ENCODE measurements around the gene TAS2R42.

TAS2R42 gene

DNA sequence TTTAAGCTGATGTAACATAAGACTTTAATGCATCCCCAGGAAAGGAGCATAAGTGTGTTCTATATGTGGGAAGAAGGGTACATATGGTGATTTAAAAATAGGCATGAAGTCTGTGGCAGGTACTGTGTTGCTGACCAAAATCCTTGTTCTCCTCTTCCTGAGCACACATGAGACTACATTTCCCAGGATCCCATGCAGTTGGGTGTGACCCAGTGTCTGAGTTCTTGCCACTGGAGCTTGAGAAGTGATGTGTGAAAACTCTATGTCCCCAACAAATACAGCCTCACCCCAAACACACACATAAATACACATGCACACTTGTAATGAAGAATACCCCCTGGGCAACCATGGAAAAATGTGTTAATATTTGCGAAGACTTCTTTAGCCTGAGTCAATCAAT lies 24.2 kb downstream of the TAS2R42 start:
- H3K4me3 ChIP-seq (ENCODE audit: low read length): no peak overlapping the region
- H3K4me2 ChIP-seq (ENCODE audit: low read length): no peak overlapping the region
- TF ChIP-seq, protein P1, sequence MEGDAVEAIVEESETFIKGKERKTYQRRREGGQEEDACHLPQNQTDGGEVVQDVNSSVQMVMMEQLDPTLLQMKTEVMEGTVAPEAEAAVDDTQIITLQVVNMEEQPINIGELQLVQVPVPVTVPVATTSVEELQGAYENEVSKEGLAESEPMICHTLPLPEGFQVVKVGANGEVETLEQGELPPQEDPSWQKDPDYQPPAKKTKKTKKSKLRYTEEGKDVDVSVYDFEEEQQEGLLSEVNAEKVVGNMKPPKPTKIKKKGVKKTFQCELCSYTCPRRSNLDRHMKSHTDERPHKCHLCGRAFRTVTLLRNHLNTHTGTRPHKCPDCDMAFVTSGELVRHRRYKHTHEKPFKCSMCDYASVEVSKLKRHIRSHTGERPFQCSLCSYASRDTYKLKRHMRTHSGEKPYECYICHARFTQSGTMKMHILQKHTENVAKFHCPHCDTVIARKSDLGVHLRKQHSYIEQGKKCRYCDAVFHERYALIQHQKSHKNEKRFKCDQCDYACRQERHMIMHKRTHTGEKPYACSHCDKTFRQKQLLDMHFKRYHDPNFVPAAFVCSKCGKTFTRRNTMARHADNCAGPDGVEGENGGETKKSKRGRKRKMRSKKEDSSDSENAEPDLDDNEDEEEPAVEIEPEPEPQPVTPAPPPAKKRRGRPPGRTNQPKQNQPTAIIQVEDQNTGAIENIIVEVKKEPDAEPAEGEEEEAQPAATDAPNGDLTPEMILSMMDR (IDR thresholded peaks at IDR 0.05; ENCODE audit: low read depth, low read length, poor library complexity, severe bottlenecking): no peak
- no peak for TF ChIP-seq EZH2phosphoT487 (IDR thresholded peaks at IDR 0.05; ENCODE audit: borderline replicate concordance, low read length)
- H4K20me1 ChIP-seq (ENCODE audit: control insufficient read depth, insufficient read depth, low read depth, low read length): no peaks in the 10 kb centered on the region
- no peaks in the 10 kb centered on the region for H3K9me2 ChIP-seq (replicated peaks; ENCODE audit: control insufficient read depth, low read length)
- peaks cover 27% of the 10 kb centered on the region for H3K36me3 ChIP-seq (ENCODE audit: control insufficient read depth, low read length)
- peaks cover 91% of the 10 kb centered on the region for H3K79me2 ChIP-seq (ENCODE audit: control insufficient read depth, low read length)
- H3F3A ChIP-seq (ENCODE audit: control insufficient read depth, insufficient read depth): no peaks in the 10 kb centered on the region
- H3K4me1 ChIP-seq (ENCODE audit: control insufficient read depth, low read length): no peaks in the 10 kb centered on the region
- no peak overlapping the region for H3K27ac ChIP-seq (ENCODE audit: low read depth, low read length)
- H3K27me3 ChIP-seq (ENCODE audit: control insufficient read depth, low read length): no peaks in the 10 kb centered on the region
- no peaks in the 10 kb centered on the region for H3K9me3 ChIP-seq (ENCODE audit: control insufficient read depth, insufficient read depth, low read length)

DNA sequence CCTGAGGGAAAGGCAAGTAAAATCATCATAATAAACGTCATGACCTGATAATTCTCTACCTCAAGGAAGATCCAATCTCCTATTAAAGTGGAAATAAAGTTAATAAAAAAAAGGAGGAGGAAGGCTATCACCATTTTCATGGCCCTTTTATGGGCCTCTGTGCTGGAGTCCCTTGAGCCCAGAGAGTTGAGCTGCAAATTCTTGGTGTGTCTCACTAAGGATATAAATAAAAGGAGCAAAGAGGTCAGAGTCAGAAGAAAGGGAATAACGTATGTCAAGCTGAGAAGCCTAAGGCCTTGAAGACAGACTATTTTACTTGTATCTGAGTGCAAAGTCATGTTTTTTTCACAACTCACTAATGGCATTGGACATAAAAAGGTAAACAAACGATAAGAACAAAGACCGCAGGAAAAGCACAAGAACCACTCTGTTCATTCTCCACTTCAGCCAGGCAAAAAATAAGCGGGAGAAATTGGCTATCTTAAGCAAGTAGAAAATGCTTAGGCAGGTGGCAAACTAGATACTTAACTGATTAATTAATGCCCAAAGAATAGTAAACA lies 27.8 kb downstream of the TAS2R42 start:
- Histone ChIP-seq H3K9me3 (ENCODE audit: control insufficient read depth, insufficient read depth, low read length) (0 out of 2 replicates have a peak, but pooled peaks cover 3% of the 10 kb centered on the region), H3K27ac (ENCODE audit: low read depth, low read length) (no peak overlapping the region), H4K20me1 (ENCODE audit: control insufficient read depth, insufficient read depth, low read depth, low read length) (no peaks in the 10 kb centered on the region), H3F3A (ENCODE audit: control insufficient read depth, insufficient read depth) (no peaks in the 10 kb centered on the region), H3K4me2 (ENCODE audit: low read length) (no peak overlapping the region), H3K4me1 (ENCODE audit: control insufficient read depth, low read length) (no peaks in the 10 kb centered on the region), H3K27me3 (ENCODE audit: control insufficient read depth, low read length) (no peaks in the 10 kb centered on the region), H3K4me3 (ENCODE audit: low read length) (no peak overlapping the region), H3K9me2 (replicated peaks; ENCODE audit: control insufficient read depth, low read length) (no peaks in the 10 kb centered on the region), H3K79me2 (ENCODE audit: control insufficient read depth, low read length) (peaks cover 78% of the 10 kb centered on the region), H3K36me3 (ENCODE audit: control insufficient read depth, low read length) (peaks cover 17% of the 10 kb centered on the region)
- no peak for TF ChIP-seq EZH2phosphoT487 (IDR thresholded peaks at IDR 0.05; ENCODE audit: borderline replicate concordance, low read length)
- TF ChIP-seq, protein P1 (IDR thresholded peaks at IDR 0.05; ENCODE audit: low read depth, low read length, poor library complexity, severe bottlenecking): no peak

DNA sequence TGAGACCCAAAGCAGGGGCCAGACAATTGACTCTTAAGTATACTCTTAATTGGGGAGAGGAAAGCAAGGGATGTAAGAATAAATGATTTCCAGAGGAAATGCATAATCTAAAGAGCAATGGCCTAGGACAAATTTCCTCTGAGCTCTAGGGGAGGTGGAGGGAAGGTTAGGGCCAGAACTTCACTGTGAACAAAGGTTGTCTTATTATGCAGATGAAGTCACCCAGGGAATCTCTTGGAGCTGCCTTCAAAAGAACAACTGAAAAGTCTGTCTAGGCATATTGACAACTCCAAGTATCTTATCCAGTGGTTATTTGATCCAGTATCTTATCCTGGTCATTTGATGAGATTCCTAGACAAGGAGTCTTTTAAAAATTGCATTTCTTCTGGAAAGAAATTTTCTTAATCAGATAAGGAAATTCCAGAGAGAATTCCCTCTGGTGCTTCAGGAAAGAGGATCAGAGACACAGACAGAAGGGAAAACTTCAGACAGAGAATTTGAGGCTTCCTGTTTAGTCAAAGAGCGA lies 32.3 kb downstream of the TAS2R42 start:
- Histone ChIP-seq H3K79me2 (ENCODE audit: control insufficient read depth, low read length) (peaks cover 60% of the 10 kb centered on the region), H3K27ac (ENCODE audit: low read depth, low read length) (no peak overlapping the region), H3K27me3 (ENCODE audit: control insufficient read depth, low read length) (no peaks in the 10 kb centered on the region), H3K4me3 (ENCODE audit: low read length) (no peak overlapping the region), H4K20me1 (ENCODE audit: control insufficient read depth, insufficient read depth, low read depth, low read length) (no peaks in the 10 kb centered on the region), H3K4me2 (ENCODE audit: low read length) (no peak overlapping the region), H3F3A (ENCODE audit: control insufficient read depth, insufficient read depth) (no peaks in the 10 kb centered on the region), H3K36me3 (ENCODE audit: control insufficient read depth, low read length) (peaks cover 3% of the 10 kb centered on the region), H3K4me1 (ENCODE audit: control insufficient read depth, low read length) (no peaks in the 10 kb centered on the region), H3K9me2 (replicated peaks; ENCODE audit: control insufficient read depth, low read length) (no peaks in the 10 kb centered on the region), H3K9me3 (ENCODE audit: control insufficient read depth, insufficient read depth, low read length) (peaks cover 5% of the 10 kb centered on the region; the same call in 1 of the 2 replicates)
- no peak for TF ChIP-seq EZH2phosphoT487 (IDR thresholded peaks at IDR 0.05; ENCODE audit: borderline replicate concordance, low read length)
- TF ChIP-seq, protein P1 (IDR thresholded peaks at IDR 0.05; ENCODE audit: low read depth, low read length, poor library complexity, severe bottlenecking): no peak
